ACC112 (cell line): ENCODE measurements around the gene ANKS1A.

Experiments used
- H2AFZ ChIP-seq: fragments of 200-600 bp; sonication (generic); one replicate; pipeline ENCODE4 v1.6.0; 2017; ENCODE audit warnings: antibody characterized with exemption, low read length; ENCODE audit not compliant: unreplicated experiment
- H3K27ac ChIP-seq: fragments of 200-600 bp; sonication (generic); 2 replicates; pipeline ENCODE4 v1.5.1; 2014; ENCODE audit warnings: low read depth, mild to moderate bottlenecking, antibody characterized with exemption, low read length, moderate library complexity
- H3K27me3 ChIP-seq: fragments of 200-600 bp; sonication (generic); 2 replicates; pipeline ENCODE4 v1.6.1; 2014; ENCODE audit warnings: mild to moderate bottlenecking, antibody characterized with exemption, low read length, moderate library complexity, mixed read lengths; ENCODE audit not compliant: insufficient read depth
- H3K36me3 ChIP-seq: fragments of 200-600 bp; sonication (generic); 2 replicates; pipeline ENCODE4 v1.6.1; 2016; ENCODE audit warnings: mild to moderate bottlenecking, antibody characterized with exemption, low read length, moderate library complexity, mixed read lengths; ENCODE audit not compliant: insufficient read depth
- H3K4me1 ChIP-seq: fragments of 200-600 bp; sonication (generic); one replicate; pipeline ENCODE4 v1.6.1; 2016; ENCODE audit warnings: low read length, mixed read lengths; ENCODE audit not compliant: insufficient read depth, unreplicated experiment, control insufficient read depth
- H3K4me3 ChIP-seq: fragments of 200-600 bp; sonication (generic); 2 replicates; pipeline ENCODE4 v1.5.1; 2014; ENCODE audit warnings: mild to moderate bottlenecking, low read depth, low read length
- H3K79me2 ChIP-seq: fragments of 200-600 bp; sonication (generic); one replicate; pipeline ENCODE4 v1.6.0; 2016; ENCODE audit warnings: low read length; ENCODE audit not compliant: control insufficient read depth, unreplicated experiment, insufficient read depth

The ANKS1A gene

DNA sequence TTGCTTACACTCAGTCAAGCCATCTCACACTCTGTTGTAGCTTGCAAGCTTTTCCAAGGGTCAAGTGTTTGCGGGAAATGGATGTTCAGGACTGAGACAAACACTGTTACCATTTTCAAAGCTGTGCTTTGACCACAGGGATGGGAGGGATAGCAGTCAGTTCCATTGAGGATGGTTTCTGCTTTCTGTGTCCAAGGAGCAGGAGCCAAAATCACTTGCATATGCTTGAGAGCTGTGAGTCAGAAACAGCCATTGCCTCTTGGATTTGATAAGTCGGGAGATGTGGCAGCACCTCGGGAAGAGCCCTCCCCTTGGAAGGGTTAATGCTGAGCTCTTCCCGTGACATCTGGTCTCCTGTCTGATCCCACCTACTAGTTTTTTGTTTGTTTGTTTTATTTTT is 166.8 kb downstream of the ANKS1A start:
- no peak overlapping the region for H3K4me3 ChIP-seq
- H3K4me1 ChIP-seq, result no peaks in the 10 kb centered on the region
- no peaks in the 10 kb centered on the region for H3K79me2 ChIP-seq
- no peak overlapping the region for H2AFZ ChIP-seq
- no peak overlapping the region for H3K27ac ChIP-seq
- H3K36me3 ChIP-seq, result no peaks in the 10 kb centered on the region
- H3K27me3 ChIP-seq, result no peaks in the 10 kb centered on the region

GRCh38 chr6:35056952-35057351 is 167.9 kb downstream of the ANKS1A start:
- no peak overlapping the region for H3K27ac ChIP-seq
- no peaks in the 10 kb centered on the region for H3K36me3 ChIP-seq
- no peak overlapping the region for H2AFZ ChIP-seq
- no peak overlapping the region for H3K4me3 ChIP-seq
- H3K27me3 ChIP-seq, result no peaks in the 10 kb centered on the region
- H3K79me2 ChIP-seq, result no peaks in the 10 kb centered on the region
- no peaks in the 10 kb centered on the region for H3K4me1 ChIP-seq

GRCh38 chr6:35057449-35058357 is 168.6 kb downstream of the ANKS1A start:
- no peak overlapping the region for H3K27ac ChIP-seq
- no peaks in the 10 kb centered on the region for H3K79me2 ChIP-seq
- no peaks in the 10 kb centered on the region for H3K36me3 ChIP-seq

DNA sequence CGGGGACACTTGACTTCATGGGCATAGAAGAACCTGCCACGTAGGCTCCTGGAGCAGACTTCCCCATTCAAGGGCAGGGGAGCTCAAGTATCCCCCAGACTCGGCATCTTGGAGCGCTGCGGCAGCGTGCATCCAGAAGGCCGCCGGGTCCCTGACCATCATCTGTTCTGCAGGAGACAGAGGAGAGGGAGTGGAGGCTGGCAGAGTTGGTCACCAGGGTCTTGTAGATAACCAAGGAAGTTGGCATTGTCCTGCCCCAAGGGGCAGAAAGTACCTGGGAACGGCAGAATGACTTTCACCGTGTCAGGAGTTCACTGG is 169.3 kb downstream of the ANKS1A start:
- no peak overlapping the region for H3K4me3 ChIP-seq
- H2AFZ ChIP-seq, result no peak overlapping the region
- no peaks in the 10 kb centered on the region for H3K4me1 ChIP-seq
- no peak overlapping the region for H3K27ac ChIP-seq
- no peaks in the 10 kb centered on the region for H3K27me3 ChIP-seq
- no peaks in the 10 kb centered on the region for H3K79me2 ChIP-seq
- no peaks in the 10 kb centered on the region for H3K36me3 ChIP-seq

More at GRCh38 chr6:35057449-35058357, 168.6 kb downstream of the ANKS1A start:
- Histone ChIP-seq H2AFZ (no peak overlapping the region), H3K4me3 (no peak overlapping the region), H3K4me1 (no peaks in the 10 kb centered on the region), H3K27me3 (no peaks in the 10 kb centered on the region)

- no peaks in the 10 kb centered on the region for H3K79me2 ChIP-seq
- no peaks in the 10 kb centered on the region for H3K36me3 ChIP-seq
Measured at GRCh38 chr6:35058865-35059522, 169.9 kb downstream of the ANKS1A start.

GRCh38 chr6:35059596-35060345 is 170.7 kb downstream of the ANKS1A start:
- no peaks in the 10 kb centered on the region for H3K36me3 ChIP-seq
- no peaks in the 10 kb centered on the region for H3K4me1 ChIP-seq
- H3K79me2 ChIP-seq, result no peaks in the 10 kb centered on the region
- H3K27me3 ChIP-seq, result no peaks in the 10 kb centered on the region
- H3K4me3 ChIP-seq, result no peak overlapping the region
- H2AFZ ChIP-seq, result no peak overlapping the region
- H3K27ac ChIP-seq, result no peak overlapping the region

More at GRCh38 chr6:35058865-35059522, 169.9 kb downstream of the ANKS1A start:
- no peaks in the 10 kb centered on the region for H3K4me1 ChIP-seq
- H3K4me3 ChIP-seq, result no peak overlapping the region
- H2AFZ ChIP-seq, result no peak overlapping the region
- H3K27ac ChIP-seq, result no peak overlapping the region
- no peaks in the 10 kb centered on the region for H3K27me3 ChIP-seq

DNA sequence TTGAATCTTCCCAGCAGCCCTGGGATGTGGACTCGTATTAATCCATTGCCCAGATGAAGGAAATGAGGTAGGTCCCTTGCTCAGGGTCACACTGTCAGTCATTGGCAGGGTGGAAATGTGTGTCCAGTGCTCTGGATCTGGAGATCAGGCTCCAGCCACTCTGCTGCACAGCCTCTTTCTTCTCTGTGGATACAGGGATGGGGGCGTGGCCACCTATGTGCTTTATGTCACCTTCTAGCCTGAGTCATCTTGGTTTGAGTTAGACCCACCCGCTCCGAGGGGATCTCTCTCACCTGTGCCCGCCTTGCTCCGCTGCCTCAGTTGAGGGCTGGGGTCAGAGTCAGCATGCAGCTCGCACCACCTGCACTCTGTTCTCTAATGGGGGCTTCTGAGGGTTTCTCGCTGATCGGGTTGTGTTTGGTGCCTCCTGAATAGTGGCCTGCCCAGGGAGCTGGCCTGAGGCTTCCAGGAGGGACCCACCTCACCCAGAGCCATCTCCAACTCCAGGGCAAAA is 172.1 kb downstream of the ANKS1A start:
- Histone ChIP-seq H3K4me3 (no peak overlapping the region), H3K27me3 (no peaks in the 10 kb centered on the region), H3K4me1 (no peaks in the 10 kb centered on the region), H3K79me2 (no peaks in the 10 kb centered on the region), H2AFZ (no peak overlapping the region), H3K36me3 (no peaks in the 10 kb centered on the region), H3K27ac (no peak overlapping the region)

DNA sequence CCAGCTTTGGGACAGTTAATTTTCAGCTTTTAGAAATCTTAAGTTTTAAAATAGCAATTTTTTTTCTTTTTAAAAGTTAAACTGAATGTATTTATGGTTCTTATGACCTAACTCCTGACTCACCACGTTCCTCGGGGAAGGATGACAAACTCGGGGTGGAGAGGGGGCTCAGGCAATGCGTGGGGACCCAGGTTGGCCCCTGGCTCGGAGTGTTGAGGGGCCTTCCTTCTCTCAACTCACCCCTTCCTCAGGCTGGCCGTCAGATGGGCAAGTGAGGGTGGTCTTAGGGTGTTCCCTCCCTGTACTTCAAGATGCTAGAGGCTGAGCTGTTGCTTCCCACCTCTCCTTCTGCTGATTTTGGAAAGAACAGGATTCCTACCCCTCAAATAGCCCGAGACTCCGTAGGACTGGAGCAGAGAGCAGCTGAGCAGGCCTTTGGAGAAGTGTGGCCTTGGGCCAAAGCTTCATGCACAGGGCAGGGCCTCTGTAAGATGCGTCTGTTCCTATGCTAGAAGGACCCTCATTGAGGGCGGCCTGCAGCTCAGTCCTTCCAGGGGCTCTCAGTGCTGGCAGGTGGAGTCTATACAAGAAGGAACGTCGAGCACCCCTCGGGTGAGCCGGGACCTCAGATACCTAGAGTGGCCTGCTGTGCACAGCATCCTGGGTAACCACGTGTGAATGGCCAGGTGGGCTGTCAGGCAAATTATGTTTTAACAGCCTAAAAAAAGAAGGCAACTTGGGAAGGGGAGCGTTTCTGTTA is 172.8 kb downstream of the ANKS1A start:
- Histone ChIP-seq H2AFZ (no peak overlapping the region), H3K4me3 (no peak overlapping the region), H3K27ac (no peak overlapping the region), H3K4me1 (no peaks in the 10 kb centered on the region), H3K79me2 (no peaks in the 10 kb centered on the region), H3K36me3 (no peaks in the 10 kb centered on the region), H3K27me3 (no peaks in the 10 kb centered on the region)

DNA sequence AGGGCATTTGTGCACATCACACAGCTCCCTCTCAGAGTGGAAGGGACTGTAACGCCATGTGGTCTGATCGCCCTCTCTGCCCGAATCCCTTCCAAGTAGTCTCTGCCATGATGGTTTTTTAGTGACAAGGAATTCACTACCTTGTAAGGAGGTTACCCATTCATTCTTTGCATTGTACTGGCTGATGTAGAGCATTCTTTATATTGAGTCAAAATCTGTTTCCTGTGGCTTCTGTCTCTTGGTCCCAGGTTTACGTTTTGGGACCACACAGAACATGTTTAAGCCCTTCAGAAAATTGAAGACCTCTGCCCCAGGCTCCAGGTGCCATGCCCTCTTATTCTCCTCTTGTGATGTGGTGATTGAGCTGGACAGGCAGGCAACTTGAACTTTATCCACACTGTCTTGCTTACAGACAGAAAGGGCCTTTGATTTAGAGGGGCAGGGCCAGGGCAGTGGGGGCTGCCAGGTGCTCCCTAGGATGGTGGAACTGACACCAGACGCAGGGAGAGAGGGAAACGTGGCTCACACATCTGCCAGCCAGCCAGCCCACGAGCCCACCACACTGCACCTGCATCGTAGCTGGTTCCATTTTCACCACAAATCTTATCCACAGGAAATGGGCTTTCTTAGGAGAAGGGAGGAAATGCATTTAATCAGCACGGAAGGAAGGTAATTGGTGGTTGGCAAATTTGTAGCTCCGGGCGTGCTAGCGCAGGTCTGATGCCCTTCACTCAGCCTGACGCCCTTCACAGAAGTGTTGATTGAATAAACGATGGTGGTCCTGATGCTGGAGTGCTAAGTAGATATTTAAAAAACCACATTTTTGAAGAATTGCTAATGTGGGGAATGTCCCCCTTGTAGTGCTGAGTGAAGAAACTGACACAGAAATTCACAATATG is 173.9 kb downstream of the ANKS1A start:
- Histone ChIP-seq H3K79me2 (no peaks in the 10 kb centered on the region), H3K4me3 (no peak overlapping the region), H3K36me3 (no peaks in the 10 kb centered on the region), H3K27me3 (no peaks in the 10 kb centered on the region), H2AFZ (no peak overlapping the region), H3K4me1 (no peaks in the 10 kb centered on the region), H3K27ac (no peak overlapping the region)
